Bone marrow (tissue), 2 donors: Measurements from ENCODE around the gene SENP8.

Experiments used
- DNase-seq, 2 donors: peaks; one replicate each; lab custom pipeline; 2025; lab: John Stamatoyannopoulos, UW

The SENP8 gene

GRCh38 chr15:72175186-72176044 lies 57.2 kb downstream of the SENP8 start:
- DNase-seq: no peak

GRCh38 chr15:72176159-72176558 lies 58.0 kb downstream of the SENP8 start:
- DNase-seq: no peak

GRCh38 chr15:72176743-72177142 lies 58.5 kb downstream of the SENP8 start:
- DNase-seq: no peak

GRCh38 chr15:72178976-72179585 lies 60.9 kb downstream of the SENP8 start:
- DNase-seq: no peak

- no peak for DNase-seq
These were observed 61.9 kb downstream of the SENP8 start for GRCh38 chr15:72179950-72180581.

GRCh38 chr15:72180761-72181324 lies 62.6 kb downstream of the SENP8 start:
- DNase-seq: no peak

- DNase-seq: no peak
These were observed 64.0 kb downstream of the SENP8 start for GRCh38 chr15:72182244-72182643.

GRCh38 chr15:72182673-72183072 lies 64.5 kb downstream of the SENP8 start:
- DNase-seq: no peak

GRCh38 chr15:72183781-72184164 lies 65.6 kb downstream of the SENP8 start:
- DNase-seq: no peak

- DNase-seq: no peak
These were observed 66.1 kb downstream of the SENP8 start for GRCh38 chr15:72184165-72184811.

- no peak for DNase-seq
These were observed 71.2 kb downstream of the SENP8 start for GRCh38 chr15:72189250-72189902.

- no peak for DNase-seq
These were observed 74.2 kb downstream of the SENP8 start for GRCh38 chr15:72192416-72192815.
